ENCODE data around the gene RIOK1. TPM values are rescaled to one million over a fixed set of nuclear protein-coding genes. Genes with fewer than 3 reads are reported as not detected.
"Not testable (repeated sequence)": the region's sequence is repeated elsewhere in the genome, so short reads cannot be mapped to it uniquely, and the experiment has no call there.

RIOK1 gene
- total RNA-seq: 10 to 100 TPM; 13.6 to 22.6 (median 14.3) TPM

- Histone ChIP-seq H3K4me3 (peak within 1 kb of the TSS; percentile 86 to 99 (median 94)), H3K9me3 (no peaks in the 10 kb centered on the region), H3K4me1 (peaks cover 15 to 21% of the 10 kb centered on the region in 2 donors), H3K36me3 (peaks cover 0 to 18% of the 10 kb centered on the region in 2 donors), H3K27ac (peak within 1 kb of the TSS; percentile 89 to 91 (median 90)), H3K27me3 (no peaks in the 10 kb centered on the region)
- TF ChIP-seq, protein P1, sequence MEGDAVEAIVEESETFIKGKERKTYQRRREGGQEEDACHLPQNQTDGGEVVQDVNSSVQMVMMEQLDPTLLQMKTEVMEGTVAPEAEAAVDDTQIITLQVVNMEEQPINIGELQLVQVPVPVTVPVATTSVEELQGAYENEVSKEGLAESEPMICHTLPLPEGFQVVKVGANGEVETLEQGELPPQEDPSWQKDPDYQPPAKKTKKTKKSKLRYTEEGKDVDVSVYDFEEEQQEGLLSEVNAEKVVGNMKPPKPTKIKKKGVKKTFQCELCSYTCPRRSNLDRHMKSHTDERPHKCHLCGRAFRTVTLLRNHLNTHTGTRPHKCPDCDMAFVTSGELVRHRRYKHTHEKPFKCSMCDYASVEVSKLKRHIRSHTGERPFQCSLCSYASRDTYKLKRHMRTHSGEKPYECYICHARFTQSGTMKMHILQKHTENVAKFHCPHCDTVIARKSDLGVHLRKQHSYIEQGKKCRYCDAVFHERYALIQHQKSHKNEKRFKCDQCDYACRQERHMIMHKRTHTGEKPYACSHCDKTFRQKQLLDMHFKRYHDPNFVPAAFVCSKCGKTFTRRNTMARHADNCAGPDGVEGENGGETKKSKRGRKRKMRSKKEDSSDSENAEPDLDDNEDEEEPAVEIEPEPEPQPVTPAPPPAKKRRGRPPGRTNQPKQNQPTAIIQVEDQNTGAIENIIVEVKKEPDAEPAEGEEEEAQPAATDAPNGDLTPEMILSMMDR (IDR thresholded peaks at IDR 0.05 in 4 of 5, conservative IDR thresholded peaks at IDR 0.05 in 1 of 5): no peak
- peak; percentile 59 to 64 for TF ChIP-seq POLR2A (IDR thresholded peaks at IDR 0.05)
- in situ Hi-C loops (cut with MboI; ENCODE audit: low sequenced_read_pairs in 4 of 4) (loop anchor here in 2 of 4 donors (10.0 kb wide), 2 partner anchors 65 to 85 kb away; no protein-coding TSS in a partner anchor), intact Hi-C loops (cut with DNase I; ENCODE audit: low total_unique reads) (loop anchor here (1.0 to 10.0 kb wide), 3 partner anchors 76 to 705 kb away; partner anchors contain the start of genes SNRNP48 and SSR1)
- peak; percentile 90 to 92 for DNase-seq
- peak; percentile 96 to 98 for ATAC-seq
These were observed at the start of gene RIOK1, which contains the start of gene CAGE1 for GRCh38 chr6:7389451-7390225. TSS of gene RIOK1 (plus strand) at chr6:7389808. CDS start at chr6:7390003, 195 bp downstream. TSS of gene CAGE1 (minus strand) at chr6:7389742. CDS start at chr6:7387173, 2,569 bp downstream.

DNA sequence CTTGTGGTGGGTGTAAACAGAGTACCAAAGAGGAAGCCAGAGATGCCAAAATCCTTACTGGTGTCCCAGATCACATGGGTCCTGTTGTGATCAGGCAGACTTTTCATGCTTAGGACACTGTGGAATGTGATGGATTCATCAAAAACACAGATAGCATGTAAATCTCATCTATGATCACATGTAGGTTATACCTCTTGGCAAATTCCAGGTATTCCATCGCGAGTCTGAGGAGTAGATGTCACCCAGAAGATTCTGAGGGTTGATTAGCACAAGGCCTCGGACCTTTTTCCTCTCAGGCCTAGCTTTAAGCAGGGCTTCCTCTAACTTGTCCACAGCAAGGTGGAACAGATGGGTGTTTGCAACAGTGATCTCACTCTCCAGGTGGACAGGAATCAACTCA lies 48.3 kb upstream of the RIOK1 start:
- no peak overlapping the region for H3K4me3 ChIP-seq
- no peak for ATAC-seq
- intact Hi-C loops (cut with DNase I; ENCODE audit: low total_unique reads): no loop called here
- no peak for DNase-seq
- H3K4me1 ChIP-seq: no peaks in the 10 kb centered on the region
- no peaks in the 10 kb centered on the region for H3K9me3 ChIP-seq
- TF ChIP-seq, protein P1 (IDR thresholded peaks at IDR 0.05 in 4 of 5, conservative IDR thresholded peaks at IDR 0.05 in 1 of 5): no peak
- no peak for TF ChIP-seq POLR2A (IDR thresholded peaks at IDR 0.05)
- no peaks in the 10 kb centered on the region for H3K36me3 ChIP-seq
- H3K27ac ChIP-seq: no peak overlapping the region
- H3K27me3 ChIP-seq: peaks cover 0 to 9% (median 0%) of the 10 kb centered on the region in 3 donors
- in situ Hi-C loops (cut with MboI; ENCODE audit: low sequenced_read_pairs in 4 of 4): no loop called here

- Histone ChIP-seq H3K4me3 (no peak overlapping the region), H3K9me3 (no peaks in the 10 kb centered on the region), H3K27ac (no peak overlapping the region), H3K36me3 (no peaks in the 10 kb centered on the region), H3K27me3 (peaks cover 0 to 9% (median 0%) of the 10 kb centered on the region in 3 donors), H3K4me1 (no peaks in the 10 kb centered on the region)
- intact Hi-C loops (cut with DNase I; ENCODE audit: low total_unique reads) (no loop called here), in situ Hi-C loops (cut with MboI; ENCODE audit: low sequenced_read_pairs in 4 of 4) (no loop called here)
- DNase-seq (no peak), ATAC-seq (no peak)
- no peak for TF ChIP-seq POLR2A (IDR thresholded peaks at IDR 0.05)
- TF ChIP-seq, protein P1 (IDR thresholded peaks at IDR 0.05 in 4 of 5, conservative IDR thresholded peaks at IDR 0.05 in 1 of 5): no peak
These were observed 47.4 kb upstream of the RIOK1 start for GRCh38 chr6:7341989-7342742.

GRCh38 chr6:7343546-7344475 lies 45.8 kb upstream of the RIOK1 start:
- DNase-seq (no peak), ATAC-seq (no peak)
- H3K36me3 ChIP-seq: no peaks in the 10 kb centered on the region
- intact Hi-C loops (cut with DNase I; ENCODE audit: low total_unique reads) (no loop called here), in situ Hi-C loops (cut with MboI; ENCODE audit: low sequenced_read_pairs in 4 of 4) (no loop called here)
- H3K27ac ChIP-seq: no peak overlapping the region
- no peaks in the 10 kb centered on the region for H3K9me3 ChIP-seq
- H3K4me1 ChIP-seq: no peaks in the 10 kb centered on the region
- peaks cover 0 to 9% (median 0%) of the 10 kb centered on the region in 3 donors for H3K27me3 ChIP-seq
- TF ChIP-seq, protein P1 (IDR thresholded peaks at IDR 0.05 in 4 of 5, conservative IDR thresholded peaks at IDR 0.05 in 1 of 5): no peak
- TF ChIP-seq POLR2A (IDR thresholded peaks at IDR 0.05): no peak
- H3K4me3 ChIP-seq: no peak overlapping the region

GRCh38 chr6:7344773-7345450 lies 44.7 kb upstream of the RIOK1 start:
- H3K27ac ChIP-seq; H3K9me3 ChIP-seq; H3K36me3 ChIP-seq; H3K4me1 ChIP-seq; H3K27me3 ChIP-seq; intact Hi-C loops (cut with DNase I; ENCODE audit: low total_unique reads); DNase-seq; ATAC-seq; in situ Hi-C loops (cut with MboI; ENCODE audit: low sequenced_read_pairs in 4 of 4); H3K4me3 ChIP-seq: not testable (repeated sequence)

GRCh38 chr6:7347551-7347997 lies 42.0 kb upstream of the RIOK1 start:
- intact Hi-C loops (cut with DNase I; ENCODE audit: low total_unique reads); H3K36me3 ChIP-seq; H3K4me1 ChIP-seq; in situ Hi-C loops (cut with MboI; ENCODE audit: low sequenced_read_pairs in 4 of 4); H3K27ac ChIP-seq; H3K27me3 ChIP-seq; H3K9me3 ChIP-seq; H3K4me3 ChIP-seq; DNase-seq; ATAC-seq: not testable (repeated sequence)
